IPS DF 4.7 (cell line): ENCODE results near the gene DENND1A.

ENCODE experiments used
- DNase-seq: peaks from one replicate; pipeline ENCODE4 v3.0.0-alpha.2; 2013; ENCODE audit warnings: low spot score; ENCODE audit errors: extremely low read depth

The DENND1A gene

DNA sequence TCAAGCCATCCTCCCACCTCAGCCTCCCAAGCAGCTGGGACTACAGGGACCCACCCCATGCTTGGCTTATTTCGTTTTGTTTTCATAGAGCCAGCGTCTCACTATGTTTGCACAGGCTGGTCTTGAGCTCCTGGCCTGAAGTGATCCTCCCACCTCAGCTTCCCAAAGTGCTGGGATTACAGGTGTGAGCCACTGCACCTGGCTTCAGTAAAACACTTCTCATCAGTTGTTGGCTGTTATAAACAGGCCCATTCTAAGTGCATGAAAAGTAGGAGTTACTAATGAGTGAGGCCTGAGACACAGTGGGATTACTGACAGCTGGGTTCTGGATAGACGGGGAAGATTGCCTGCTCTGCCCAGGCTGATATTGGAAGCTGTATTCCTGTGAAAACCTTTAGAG lies 570.4 kb downstream of the DENND1A start:
- DNase-seq: no peak

DNA sequence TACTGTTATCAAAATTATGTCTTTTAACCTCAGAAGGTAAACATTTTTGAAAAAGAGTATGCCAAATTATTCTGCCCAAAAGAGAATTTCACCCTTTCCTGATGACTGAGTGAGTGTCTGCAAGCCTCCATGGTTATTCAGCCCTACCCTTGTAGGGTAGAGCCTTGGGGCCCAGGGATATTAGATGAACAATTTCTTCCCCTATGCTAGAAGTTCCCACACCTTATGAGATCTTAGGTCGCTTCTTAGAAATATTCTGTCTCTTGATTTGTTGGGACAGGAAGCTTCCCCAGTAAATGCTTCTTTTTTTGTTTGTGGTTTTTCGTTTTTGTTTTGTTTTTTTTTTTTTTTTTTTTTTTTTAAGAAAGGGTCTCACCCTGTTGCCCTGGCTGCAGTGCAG lies 570.8 kb downstream of the DENND1A start:
- no peak for DNase-seq

DNA sequence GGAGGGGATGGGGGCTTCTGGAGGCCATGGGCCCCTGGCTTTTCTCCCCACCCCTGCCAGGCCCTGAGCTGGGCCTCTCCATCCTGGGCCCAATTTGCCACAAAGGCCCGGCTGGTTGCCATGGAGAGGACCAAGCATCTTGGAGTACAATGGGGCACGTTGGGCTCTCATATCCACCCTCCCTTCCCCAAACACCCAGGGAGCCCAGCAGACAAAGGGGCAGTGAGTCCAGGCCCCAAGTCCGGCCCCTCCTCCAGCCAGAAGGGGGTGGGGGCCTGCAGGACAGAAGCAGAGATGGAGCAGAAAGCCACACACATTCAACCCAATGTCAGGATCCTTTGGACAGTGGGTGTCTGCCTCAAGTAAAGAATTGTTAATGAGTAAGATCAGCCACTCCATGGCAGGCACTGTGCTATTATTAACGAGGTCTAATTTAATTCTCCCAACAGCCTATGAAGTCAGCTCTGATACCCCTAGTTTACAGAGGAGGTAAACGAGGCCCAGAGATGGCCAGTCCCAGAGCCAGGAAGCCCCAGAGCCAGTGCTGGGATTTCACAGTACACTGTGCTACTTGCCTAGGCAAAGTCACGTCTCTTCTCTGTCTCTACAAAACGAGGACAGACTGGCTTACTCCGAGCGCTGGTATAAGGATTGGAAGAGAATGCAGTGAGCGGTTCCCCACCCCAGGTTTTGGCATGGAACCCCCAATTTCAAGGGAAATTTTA lies 571.6 kb downstream of the DENND1A start:
- DNase-seq: no peak

DNA sequence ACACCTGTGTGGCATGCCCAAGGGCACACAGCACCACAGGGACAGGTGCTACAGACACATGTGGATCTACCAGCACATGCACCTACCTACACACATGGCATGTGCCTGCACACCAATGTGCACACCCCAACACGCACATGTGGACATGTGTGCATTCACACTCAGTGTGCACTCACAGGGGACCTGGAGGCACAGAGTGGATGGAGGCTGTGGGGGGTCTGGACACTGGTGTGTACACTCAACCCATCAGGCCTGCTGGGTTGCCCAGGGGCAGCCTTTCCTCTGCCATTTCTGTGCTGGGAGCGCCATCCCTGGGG lies 572.2 kb downstream of the DENND1A start:
- DNase-seq: no peak

DNA sequence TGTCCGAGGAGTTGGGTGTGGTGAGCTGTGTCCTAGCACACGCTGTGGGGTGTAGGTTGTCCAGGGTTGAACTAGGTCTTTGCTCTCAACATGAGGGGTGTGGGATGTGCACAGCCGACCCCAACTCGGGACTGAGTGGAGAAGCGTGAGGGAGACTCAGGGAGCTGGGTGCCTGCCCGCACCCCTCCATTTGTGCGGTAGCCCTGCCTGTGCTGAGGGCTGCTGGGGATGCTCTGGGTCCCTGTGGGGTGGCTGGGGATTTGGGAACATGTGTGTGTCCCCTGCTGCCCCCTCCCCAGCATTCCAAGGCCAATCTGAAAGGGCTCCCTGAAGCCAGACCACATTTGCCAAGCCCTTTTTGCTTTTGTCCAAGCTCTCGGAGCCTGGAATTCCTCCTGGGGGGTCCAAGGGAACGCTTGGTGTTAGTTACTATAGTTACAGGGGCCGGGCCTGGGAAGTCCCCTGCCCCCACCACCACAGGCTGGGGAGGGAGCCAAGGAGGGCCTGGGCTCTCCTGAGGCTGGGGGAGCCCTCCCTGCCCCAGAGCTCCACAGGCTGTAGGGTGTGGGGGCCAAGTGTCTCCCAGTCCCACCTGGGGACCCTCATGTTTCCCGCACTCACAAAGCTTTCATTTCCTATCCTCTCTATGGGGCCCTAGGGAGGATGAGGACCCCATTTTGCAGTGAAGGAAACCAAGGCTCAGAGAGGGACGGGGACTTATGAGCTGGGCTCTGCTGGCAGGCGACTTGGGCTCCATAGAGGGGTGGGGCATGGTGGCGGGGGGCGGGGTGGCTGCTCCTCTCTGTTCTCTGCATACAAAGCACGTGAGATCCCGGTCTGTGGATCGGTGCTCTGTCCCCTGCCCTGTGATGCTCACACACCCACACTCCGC lies 572.8 kb downstream of the DENND1A start:
- no peak for DNase-seq

DNA sequence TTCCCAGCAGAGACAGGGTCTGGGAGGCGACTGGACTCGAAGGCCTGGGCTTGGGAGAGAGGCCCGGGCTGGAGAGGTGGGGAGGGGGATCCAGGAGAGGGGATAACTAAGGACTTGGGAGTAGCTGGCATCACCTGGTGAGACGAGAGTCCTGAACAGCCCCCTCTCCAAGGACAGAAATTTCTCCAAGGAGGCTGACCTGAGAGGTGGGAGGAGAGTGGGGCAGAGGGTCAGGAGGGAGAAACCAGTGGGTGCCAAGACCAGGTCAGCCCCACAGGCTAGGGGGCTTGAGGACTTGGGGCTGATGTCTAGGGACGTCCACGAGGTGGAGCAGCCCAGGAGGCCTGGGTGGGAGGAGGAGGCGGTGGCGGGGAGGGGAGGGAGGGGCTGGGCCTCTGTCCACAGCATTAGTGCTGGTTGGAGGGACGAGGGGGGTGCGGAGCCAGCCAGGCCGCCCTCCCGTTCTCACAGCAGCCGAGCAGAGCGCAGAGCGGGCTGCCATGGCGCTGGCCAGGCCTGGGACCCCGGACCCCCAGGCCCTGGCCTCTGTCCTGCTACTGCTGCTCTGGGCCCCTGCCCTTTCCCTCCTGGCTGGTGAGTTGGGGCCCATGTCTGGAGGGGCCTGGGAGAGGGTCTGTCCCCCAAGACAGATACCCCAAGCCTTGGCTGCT lies 574.0 kb downstream of the DENND1A start, which contains the start of gene CRB2:
Gene CRB2 (plus strand): TSS at position 437 of the 671 bp plus-strand sequence. CDS start 64 bp downstream, at position 501.
- DNase-seq: no peak

DNA sequence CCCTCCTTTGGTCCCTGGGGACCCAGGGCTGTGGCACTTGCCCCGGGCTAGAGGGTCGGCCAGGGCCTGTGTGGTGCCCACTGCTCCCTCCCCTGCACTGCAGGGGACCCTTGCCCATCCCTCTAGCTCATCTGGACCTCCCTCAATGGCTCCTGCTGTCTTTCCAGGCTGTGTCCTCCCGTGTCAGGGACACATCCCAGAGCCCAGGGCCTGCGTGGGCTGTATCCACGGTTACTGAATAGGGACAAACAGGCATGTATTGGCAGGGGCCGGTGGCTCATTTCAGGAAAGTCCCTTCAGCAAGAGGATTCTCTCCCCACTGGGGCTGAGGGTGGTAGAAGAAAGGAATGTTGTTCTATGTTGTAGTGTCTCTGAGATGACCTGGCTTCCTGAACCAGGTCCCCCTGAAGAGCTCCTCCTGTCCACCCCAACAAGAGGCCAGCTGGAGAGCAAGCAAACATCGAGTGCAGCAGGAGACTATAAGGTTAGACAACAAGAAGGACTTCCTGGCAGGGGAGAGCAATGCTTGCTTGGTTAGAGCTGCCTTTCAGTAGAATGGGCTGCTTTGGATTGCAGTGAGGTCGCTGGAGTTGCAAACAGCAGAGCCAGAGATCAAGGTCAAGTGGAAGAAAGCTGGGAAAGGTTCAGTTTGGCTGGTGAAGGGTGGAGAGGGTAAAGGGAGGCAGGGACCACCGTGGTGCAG lies 575.0 kb downstream of the DENND1A start:
- DNase-seq: no peak

DNA sequence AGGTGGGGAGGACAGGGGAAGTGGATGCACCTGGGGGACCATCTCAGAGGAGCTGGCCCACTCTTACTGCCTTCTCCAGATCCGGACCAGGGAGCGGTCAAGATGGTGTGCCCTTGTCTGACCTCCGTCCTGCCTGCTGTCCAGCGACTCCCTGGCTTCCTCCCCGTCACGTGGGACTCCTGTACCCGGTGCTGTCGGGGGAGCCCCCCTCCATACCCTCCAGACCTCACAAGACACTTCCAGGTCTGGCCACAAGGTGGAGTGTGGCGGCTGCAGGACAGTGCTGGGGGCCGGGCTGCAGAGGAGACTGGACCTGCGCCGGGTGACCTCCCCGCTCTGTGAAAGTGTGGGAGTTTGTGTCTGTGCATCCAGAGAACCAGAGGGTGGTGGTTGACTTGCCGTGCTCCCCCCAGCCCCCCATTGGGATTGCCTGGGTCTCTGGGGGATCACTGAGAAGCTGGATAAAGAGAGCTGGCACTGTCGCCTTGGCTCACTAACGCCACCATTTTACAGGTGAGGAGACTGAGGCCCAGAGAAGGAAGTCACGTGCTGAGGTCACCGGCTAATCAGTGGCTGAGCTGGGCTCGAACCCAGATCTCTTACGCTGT lies 575.8 kb downstream of the DENND1A start:
- no peak for DNase-seq

DNA sequence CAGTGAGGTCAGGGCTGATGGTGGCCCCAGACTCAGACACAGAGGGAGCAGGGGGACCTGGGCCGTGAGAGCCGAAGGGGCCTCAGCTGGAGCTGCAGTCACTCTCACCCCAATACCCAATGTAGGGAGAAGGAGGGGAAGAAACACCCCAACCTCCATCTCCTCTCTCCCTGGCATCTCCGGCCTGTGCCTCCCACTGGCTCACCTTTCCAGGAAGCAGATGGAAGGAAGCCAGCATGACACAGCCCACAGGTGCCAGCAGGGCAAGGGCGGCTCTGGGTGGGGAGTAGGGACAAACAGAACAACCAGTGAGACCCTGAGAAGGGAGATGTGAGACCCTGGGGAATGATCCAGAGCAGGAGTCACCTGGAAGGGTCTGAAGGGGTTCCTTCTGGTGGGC lies 576.9 kb downstream of the DENND1A start:
- DNase-seq: no peak

DNA sequence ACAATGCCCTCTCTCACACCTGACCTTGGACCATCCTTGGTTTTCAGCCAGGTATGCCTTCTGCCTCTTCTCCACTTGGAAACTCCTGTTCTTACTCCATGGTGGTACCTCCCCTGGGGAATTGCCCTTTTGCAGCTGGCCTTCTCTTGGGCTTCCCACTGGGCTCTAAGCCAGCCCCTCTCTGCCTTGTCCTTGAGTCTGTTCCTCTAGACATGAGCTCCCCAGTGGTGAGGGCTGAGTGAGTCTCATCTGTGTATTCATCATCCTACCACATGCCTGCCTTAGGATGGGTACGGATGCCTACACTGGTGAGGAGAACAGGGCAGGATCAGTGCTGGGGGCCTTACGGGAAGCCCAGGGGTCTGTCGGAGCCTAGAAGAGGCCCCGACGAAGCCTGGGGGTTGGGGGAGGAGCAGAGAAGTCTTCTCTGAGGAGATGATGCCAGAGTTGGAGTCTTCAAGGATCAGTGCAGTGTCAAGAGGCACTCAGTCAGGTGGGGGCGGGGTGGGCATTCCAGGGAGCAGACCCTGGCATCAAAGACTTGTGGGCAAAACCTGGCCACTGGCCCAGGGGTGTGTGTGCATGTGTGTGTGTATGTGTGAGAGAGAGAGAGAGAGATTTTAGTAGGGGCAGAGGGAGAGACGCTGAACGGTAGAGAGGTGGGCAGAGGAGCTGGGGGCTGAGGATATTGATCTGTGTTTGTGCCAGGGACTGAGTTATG lies 579.2 kb downstream of the DENND1A start:
- DNase-seq: no peak

DNA sequence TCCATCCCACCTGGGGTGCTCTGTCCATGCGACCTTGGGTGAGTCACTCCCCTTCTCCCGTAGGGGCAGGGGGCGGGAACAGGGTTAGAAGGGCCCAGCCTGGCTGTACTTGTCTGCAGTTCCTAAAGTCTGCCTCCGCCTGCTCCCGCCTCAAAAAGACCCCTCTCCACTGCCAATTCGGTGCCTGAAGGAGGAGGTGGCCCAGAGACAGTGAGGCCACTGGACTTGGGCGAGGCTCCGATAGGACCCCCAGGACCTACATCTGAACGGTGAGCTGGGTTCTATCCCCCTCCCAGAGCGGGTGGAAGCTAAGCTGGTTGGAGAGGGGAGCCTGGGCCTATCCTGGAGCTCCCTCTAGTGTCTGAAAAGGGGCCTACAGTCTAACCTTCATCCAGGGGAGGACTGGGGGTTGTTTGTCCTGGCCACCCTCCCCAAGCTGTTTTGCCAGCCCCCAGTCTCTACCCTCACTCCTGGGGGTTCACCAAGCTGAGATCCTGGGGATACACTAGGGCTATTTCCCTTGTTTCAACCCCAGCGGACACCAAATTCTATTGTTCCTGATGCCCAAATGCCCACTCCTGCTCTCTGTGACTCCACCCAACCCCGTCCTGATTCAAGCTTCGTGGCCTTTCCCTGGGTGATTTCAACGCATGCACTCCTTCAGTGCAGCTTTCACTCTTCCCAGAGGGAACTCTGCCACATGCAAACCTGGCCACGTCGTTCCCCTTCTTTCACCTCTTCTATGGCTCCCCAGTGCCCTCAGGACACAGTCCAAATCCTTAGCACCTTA lies 580.0 kb downstream of the DENND1A start:
- DNase-seq: no peak

DNA sequence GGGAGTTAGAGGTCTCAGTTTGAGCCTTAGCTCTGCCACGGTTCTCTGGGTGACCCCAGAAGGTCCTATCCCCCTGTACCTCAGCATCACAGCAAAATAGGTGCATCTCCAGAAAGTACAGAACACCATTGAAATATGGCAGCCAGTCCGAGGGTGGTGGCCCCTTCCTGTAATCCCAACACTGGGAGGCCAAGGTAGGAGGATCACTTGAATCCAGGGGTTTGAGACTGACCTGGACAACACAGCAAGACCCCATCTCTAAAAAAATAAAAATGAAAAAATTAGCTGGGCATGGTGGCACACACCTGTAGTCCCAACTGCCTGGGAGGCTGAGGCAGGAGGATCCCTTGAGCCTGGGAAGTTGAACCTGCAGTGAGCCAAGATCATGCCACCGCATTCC lies 580.9 kb downstream of the DENND1A start:
- no peak for DNase-seq

DNA sequence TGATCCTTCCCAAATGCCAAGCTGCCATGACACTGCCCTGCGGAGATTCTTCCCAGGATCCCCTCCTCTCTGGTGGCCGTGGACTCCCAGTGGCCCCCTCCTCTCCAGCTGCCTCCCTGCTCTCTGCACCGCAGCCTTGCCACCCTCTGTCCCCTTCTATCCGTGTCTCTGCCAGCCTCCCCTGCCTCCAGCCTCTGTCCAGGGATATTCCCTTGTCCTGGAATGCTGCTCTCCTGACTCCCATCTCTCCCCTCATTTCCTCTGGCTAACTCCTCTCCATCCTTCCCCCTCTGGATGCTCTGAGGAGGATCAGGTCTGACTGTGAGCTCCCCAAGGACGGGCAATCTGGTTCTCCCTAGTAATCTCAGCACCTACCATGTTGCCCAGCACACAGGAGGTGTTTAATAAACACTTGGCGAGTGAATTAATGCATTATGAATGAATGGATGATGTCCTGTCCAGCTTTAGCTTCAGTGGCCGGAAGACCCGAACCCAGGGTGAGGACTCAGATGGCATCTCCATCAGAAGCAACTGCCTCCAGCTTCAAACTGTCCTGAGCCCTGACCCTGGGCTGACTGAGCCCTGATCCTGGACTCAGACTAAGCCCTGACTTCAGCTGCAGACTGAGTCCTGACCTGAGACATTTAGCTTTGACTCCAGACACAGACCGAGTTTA lies 581.5 kb downstream of the DENND1A start:
- DNase-seq: no peak

DNA sequence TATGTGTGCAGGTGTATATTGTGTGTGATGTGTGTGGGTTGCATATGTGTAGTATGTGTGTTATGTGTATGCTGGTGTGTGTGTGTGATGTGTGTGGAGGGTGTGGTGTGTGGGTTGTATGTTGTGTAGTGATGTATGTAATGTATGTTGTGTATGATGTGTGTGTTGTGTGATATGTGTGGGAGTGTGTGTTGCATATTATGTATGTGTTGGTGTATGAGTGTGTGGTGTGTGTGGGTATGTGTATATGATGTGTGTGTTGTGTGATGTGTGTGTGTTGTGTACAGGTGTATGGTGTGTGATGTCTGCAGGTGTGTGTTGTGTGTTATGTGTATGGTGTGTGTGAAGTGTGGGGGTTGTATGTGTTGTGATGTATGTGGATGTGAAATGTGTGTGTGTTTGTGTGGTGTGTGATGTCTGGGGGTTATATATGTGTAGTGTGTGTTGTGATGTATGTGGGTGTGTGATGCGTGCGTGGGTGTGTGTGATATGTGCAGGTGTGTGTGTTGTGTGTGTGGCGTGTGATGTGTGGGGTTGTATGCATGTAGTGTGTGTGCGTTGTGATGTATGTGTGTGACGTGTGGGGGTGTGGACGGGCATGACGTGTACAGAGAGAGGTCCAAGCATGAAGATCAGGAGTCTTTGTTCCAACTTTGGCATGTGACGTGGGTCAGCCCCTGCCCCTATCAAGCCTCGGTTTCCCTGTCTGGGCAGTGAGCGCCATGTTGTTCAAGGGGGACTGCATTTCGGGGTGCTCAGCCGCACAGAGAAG lies 582.5 kb downstream of the DENND1A start:
- no peak for DNase-seq

DNA sequence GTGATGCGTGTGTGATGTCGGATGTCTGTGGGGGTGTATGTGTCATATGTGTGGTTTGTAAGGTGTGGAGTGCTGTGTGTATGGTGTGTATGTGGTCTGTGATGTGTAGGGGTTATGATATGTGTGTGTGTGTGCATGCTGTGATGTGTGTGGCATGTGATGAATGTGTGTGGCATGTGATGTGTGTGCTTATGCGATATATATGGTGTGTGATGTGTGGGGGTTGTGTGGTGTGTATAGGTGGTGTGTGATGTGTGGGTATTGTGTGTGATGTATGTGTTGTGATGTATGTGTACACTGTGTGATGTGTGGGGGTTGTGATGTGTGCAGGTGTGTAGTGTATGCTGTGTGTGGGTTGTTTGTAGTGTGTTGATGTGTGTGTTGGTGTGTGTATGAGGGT lies 583.1 kb downstream of the DENND1A start:
- no peak for DNase-seq

DNA sequence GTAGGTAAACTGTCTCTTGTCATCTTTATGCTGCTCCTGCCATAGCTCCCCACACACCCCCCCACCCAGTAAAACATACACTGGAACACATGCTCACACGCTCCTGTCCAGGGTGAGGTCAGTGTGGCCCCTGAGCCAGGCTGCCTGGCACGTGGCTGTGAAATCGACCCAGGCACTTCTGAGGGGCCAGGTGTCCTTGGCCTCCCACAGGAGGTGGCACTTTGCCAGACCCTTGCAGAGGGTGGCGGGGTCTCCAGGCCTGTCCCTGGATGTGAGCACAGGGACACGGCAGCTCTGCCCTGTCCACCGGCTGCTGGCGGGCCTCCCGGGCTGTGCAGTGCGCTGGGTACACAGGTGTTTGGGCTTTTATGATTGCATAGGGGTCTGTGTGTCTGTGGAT lies 583.9 kb downstream of the DENND1A start:
- no peak for DNase-seq

DNA sequence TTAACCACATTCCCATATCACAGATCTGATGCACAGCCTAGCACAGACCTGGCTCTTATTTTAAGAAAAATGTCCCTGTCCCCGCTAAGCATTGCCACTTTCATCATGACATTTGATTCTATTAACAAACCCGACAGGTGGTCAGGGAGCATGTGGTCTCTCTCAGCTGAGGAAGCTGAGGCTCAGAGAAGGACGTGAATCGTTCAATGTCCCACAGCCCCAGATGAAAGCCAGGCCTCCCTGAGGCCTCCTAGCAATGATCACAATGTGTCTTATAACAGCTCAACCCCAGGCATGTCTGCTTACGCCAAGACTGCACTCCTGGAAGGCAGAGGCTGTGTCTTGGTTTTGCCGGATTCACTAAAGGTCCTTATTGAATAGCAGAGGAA lies 584.4 kb downstream of the DENND1A start:
- DNase-seq: no peak

DNA sequence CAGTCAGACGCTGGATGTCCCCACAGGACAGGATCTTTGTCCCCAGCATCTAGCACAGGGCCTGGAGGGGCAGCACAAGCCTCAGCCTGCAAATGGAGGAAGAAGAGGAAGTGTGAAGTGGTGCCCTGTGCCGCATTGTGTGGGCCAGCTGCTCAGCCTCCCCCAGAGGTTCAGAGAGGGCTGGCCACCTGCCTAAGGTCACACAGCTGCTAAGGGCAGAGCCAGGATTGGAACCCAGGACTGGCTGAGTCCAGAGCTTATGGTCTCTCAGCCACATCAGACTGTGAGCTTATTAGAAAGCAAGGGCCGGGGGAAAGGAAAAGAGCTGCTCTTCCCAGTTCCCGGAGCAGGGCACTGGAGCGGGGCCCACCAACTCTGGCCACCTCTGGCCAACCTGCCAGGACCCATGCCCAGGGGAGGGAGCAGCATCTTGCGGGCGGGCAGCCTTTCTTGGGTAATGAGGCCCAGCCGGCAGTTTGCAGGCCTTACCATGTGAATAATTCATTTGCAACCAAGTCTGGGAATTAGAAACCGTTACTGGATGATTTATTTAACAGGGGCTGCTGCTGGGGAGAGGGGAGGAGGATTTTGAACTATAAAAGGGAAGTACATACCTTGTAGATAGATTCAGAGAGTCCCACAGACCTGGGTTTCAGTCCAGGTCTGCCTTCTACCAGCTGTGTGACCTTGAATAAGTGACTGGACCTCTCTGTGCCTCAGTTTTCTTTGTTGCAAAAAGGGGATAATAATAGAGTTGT lies 585.6 kb downstream of the DENND1A start:
- DNase-seq: no peak
